Measurements from ENCODE around the gene UBXN11. TPM values are rescaled to one million over a fixed set of nuclear protein-coding genes. Genes with fewer than 3 reads are reported as not detected.

Gene UBXN11
- polyA plus RNA-seq, 2 of the 4 experiments (the other 2 are of a cell fraction) = 7.6 to 10.8 TPM

GRCh38 chr1:26282401-26282918 lies 24.0 kb downstream of the UBXN11 start:
- TF ChIP-seq NFE2L2 (conservative IDR thresholded peaks at IDR 0.05; ENCODE audit: low read length) (no peak), ESRRA (IDR thresholded peaks at IDR 0.05; ENCODE audit: borderline replicate concordance, low read length) (no peak), REST (IDR thresholded peaks at IDR 0.05) (no peak), FOXS1 (CRISPR knock-in tag; IDR thresholded peaks at IDR 0.05) (no peak), EHMT2 (IDR thresholded peaks at IDR 0.05; ENCODE audit: low read depth) (no peak), RFX5 (IDR thresholded peaks at IDR 0.05) (no peak), CHD4 (IDR thresholded peaks at IDR 0.05; ENCODE audit: borderline replicate concordance) (no peak), BCL3 (IDR thresholded peaks at IDR 0.05) (no peak), BHLHE40 (IDR thresholded peaks at IDR 0.05; ENCODE audit: low read depth, low read length) (no peak), SMC3 (IDR thresholded peaks at IDR 0.05) (no peak), KDM5A (IDR thresholded peaks at IDR 0.05) (no peak), JUN (IDR thresholded peaks at IDR 0.05) (no peak), ZC3H11A (IDR thresholded peaks at IDR 0.05) (no peak), TP53 (CRISPR knock-in tag; IDR thresholded peaks at IDR 0.05) (no peak), FOSB (CRISPR knock-in tag; IDR thresholded peaks at IDR 0.05) (no peak)
- TF ChIP-seq, protein P1, sequence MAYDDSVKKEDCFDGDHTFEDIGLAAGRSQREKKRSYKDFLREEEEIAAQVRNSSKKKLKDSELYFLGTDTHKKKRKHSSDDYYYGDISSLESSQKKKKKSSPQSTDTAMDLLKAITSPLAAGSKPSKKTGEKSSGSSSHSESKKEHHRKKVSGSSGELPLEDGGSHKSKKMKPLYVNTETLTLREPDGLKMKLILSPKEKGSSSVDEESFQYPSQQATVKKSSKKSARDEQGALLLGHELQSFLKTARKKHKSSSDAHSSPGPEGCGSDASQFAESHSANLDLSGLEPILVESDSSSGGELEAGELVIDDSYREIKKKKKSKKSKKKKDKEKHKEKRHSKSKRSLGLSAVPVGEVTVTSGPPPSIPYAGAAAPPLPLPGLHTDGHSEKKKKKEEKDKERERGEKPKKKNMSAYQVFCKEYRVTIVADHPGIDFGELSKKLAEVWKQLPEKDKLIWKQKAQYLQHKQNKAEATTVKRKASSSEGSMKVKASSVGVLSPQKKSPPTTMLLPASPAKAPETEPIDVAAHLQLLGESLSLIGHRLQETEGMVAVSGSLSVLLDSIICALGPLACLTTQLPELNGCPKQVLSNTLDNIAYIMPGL (CRISPR knock-in tag; IDR thresholded peaks at IDR 0.05; ENCODE audit: borderline replicate concordance) = no peak
- TF ChIP-seq, protein P2, sequence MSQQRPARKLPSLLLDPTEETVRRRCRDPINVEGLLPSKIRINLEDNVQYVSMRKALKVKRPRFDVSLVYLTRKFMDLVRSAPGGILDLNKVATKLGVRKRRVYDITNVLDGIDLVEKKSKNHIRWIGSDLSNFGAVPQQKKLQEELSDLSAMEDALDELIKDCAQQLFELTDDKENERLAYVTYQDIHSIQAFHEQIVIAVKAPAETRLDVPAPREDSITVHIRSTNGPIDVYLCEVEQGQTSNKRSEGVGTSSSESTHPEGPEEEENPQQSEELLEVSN (IDR thresholded peaks at IDR 0.05; ENCODE audit: borderline replicate concordance, low read depth) = no peak
- Histone ChIP-seq H3K4me2 (no peak overlapping the region), H3K4me1 (peaks cover 37% of the 10 kb centered on the region), H3K4me3 (no peak overlapping the region), H3K27ac (no peak overlapping the region), H3K9me3 (no peaks in the 10 kb centered on the region)
- WGBS (ENCODE audit: missing lambda C conversion rate) = 87% methylated on average over 19 of the region's 22 CpGs
- CTCF ChIA-PET = interaction anchor here (1.8 to 2.2 kb wide), 4 partner anchors 39 to 135 kb away, joined by 4 to 9 read pairs (median 6); partner anchors contain the start of gene ZNF593
- DNase-seq (ENCODE audit: low read depth in 1 of 2, low spot score in 1 of 2) (no peak), FAIRE-seq (no peak), ATAC-seq (no peak)
- POLR2A ChIA-PET = no interaction called here

GRCh38 chr1:26281971-26282370 lies 24.5 kb downstream of the UBXN11 start:
- Histone ChIP-seq H3K4me3 (no peak overlapping the region), H3K9me3 (no peaks in the 10 kb centered on the region), H3K4me2 (no peak overlapping the region), H3K27ac (no peak overlapping the region), H3K4me1 (peaks cover 38% of the 10 kb centered on the region)
- FAIRE-seq = no peak
- ATAC-seq = no peak
- WGBS (ENCODE audit: missing lambda C conversion rate) = no CpG with 5 or more reads among the region's 15 CpGs
- CTCF ChIA-PET = interaction anchor here (1.8 to 1.9 kb wide), 3 partner anchors 39 to 135 kb away, joined by 4 to 9 read pairs (median 5); no protein-coding TSS in a partner anchor
- POLR2A ChIA-PET = no interaction called here
- no peak for DNase-seq (ENCODE audit: low read depth in 1 of 2, low spot score in 1 of 2)
- TF ChIP-seq RAD21 (conservative IDR thresholded peaks at IDR 0.05 in 1 of 2, IDR thresholded peaks at IDR 0.05 in 1 of 2) (no peak), CHD2 (IDR thresholded peaks at IDR 0.05; ENCODE audit: low read length, partially characterized antibody) (no peak), JUNB (IDR thresholded peaks at IDR 0.05) (no peak), HOXB13 (CRISPR knock-in tag; IDR thresholded peaks at IDR 0.05; ENCODE audit: low read depth) (no peak), RARB (CRISPR knock-in tag; IDR thresholded peaks at IDR 0.05) (no peak), NFE2L2 (conservative IDR thresholded peaks at IDR 0.05; ENCODE audit: low read length) (no peak), TFCP2L1 (CRISPR knock-in tag; IDR thresholded peaks at IDR 0.05) (no peak), RCOR1 (IDR thresholded peaks at IDR 0.05; ENCODE audit: low read depth, low read length) (no peak), RFX5 (IDR thresholded peaks at IDR 0.05) (no peak), PBX3 (IDR thresholded peaks at IDR 0.05) (no peak), ZSCAN20 (CRISPR knock-in tag; IDR thresholded peaks at IDR 0.05) (no peak), EHF (CRISPR knock-in tag; IDR thresholded peaks at IDR 0.05) (no peak)
- TF ChIP-seq, protein P1 (CRISPR knock-in tag; IDR thresholded peaks at IDR 0.05; ENCODE audit: borderline replicate concordance) = no peak
